GM12872 (cell line): ENCODE results near the gene TNNT3.

Source experiments
- TF ChIP-seq, protein P1 (sequence below): IDR thresholded peaks from 3 replicates; pipeline ENCODE4 v1.5.1; 2011; ENCODE audit warnings: low read depth, mild to moderate bottlenecking, low read length, moderate library complexity; ENCODE audit not compliant: insufficient read depth

TNNT3 gene

DNA sequence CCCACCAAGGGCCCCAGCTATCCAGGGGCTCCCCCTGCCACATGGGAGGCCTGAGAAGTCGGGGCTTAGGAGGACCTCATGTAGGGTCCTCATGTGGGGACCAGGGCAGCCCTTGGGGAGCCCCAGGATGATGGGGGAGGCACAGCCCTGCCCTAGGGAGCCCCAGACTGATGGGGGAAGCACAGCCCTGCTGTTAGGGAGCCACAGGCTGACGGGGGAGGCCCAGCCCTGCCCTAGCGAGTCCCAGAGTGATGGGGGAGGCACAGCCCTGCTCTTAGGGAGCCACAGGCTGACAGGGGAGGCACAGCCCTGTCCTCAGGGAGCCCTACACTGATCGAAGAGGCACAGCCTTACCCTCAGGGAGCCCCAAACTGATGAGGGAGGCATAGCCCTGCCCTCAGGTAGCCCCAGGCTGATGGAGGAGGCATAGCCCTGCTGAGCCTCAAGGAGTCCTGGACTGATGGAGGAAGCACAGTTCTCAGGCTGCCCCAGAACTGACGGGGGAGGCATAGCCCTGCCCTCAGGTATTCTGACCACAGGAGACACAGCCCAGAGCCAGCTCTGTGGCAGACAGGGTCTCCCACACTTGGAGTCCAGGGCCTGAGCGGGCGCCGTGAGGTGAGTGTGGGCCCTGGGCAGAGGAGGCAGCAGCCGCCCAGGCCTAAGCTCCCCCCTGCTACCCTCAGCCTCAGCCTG lies 38.6 kb upstream of the TNNT3 start:
- TF ChIP-seq, protein P1, sequence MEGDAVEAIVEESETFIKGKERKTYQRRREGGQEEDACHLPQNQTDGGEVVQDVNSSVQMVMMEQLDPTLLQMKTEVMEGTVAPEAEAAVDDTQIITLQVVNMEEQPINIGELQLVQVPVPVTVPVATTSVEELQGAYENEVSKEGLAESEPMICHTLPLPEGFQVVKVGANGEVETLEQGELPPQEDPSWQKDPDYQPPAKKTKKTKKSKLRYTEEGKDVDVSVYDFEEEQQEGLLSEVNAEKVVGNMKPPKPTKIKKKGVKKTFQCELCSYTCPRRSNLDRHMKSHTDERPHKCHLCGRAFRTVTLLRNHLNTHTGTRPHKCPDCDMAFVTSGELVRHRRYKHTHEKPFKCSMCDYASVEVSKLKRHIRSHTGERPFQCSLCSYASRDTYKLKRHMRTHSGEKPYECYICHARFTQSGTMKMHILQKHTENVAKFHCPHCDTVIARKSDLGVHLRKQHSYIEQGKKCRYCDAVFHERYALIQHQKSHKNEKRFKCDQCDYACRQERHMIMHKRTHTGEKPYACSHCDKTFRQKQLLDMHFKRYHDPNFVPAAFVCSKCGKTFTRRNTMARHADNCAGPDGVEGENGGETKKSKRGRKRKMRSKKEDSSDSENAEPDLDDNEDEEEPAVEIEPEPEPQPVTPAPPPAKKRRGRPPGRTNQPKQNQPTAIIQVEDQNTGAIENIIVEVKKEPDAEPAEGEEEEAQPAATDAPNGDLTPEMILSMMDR = no peak

DNA sequence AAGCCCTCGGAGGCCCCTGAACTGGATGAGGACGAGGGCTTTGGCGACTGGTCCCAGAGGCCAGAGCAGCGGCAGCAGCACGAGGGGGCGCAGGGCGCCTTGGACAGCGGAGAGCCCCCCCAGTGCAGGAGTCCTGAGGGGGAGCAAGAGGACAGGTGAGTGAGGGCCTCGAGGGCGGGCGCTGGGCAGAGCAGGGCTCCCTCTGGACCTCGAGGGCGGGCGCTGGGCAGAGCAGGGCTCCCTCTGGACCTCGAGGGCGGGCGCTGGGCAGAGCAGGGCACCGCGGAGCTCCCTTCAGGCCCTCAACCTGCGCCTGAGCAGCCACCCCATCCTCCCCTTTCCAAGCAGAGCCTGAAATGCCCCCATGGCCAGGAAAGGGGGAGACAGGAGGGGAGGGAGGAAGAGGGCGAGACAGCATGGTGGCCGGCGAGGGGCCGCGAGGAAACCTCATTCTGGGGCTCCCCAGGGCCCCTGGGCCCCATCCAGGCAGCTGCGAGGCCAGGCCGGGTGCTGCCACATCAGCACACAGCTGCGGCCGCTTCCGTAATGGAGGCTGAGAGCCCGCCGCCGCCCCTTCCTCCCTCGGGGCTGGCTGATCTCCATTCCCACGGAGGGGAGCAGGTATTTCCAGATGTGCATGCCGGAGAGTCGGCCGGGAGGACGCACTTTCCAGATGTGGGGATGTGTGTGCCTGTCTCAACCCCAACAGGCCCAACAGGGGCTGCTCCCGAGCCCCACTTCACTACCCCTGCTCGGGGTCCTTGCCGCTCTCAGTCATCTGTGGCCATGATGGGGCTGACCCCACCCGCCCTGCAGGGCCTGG lies 37.9 kb upstream of the TNNT3 start:
- TF ChIP-seq, protein P1 = no peak

DNA sequence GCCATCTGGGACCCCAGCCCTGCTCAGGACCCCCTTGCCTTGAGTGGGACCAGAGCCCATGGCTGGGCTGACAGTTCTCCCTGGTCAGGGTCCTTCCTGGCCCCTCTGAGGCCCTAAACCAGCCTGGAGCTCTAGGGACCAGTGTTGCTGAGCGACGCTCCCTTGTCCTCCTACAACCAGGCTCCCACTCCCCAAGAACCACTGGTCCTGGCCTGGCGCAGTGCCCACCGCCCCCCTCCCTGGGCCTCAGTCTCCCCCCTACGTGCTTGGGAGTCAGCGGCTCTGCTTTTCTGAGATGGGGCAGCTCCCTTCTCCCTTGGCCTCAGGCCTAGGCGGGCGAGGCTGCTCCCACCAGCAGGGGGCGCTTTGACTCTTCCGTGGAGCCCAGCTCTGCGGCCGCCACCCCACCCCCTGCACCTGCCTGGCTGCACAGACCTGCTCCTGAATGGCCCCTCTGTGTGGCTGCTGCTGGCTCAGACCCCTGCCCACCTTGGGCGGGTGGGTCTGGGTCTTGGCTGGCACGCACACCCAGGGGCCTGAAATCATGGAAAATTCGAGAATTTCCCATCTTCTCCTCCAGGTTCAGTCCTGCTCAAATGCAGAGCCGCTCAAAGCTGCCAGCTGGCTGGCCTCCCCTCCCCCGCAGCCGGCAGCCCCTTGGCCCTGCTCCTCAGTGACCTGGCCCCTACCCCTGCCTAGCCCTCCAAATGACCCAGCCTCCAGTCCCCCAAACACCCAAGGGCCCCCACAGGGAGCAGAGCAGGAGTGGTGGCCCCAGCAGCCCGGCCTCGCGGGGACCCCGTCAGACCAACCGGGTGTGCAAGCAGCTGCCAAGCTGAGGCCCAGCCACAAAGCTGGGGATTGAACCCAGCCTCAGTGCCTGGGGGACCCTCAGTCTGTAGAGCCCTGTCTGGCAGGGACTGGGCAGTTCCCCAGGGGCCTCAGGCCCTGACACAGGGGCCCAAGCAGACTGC lies 37.0 kb upstream of the TNNT3 start:
- TF ChIP-seq, protein P1 = peak; percentile 87

DNA sequence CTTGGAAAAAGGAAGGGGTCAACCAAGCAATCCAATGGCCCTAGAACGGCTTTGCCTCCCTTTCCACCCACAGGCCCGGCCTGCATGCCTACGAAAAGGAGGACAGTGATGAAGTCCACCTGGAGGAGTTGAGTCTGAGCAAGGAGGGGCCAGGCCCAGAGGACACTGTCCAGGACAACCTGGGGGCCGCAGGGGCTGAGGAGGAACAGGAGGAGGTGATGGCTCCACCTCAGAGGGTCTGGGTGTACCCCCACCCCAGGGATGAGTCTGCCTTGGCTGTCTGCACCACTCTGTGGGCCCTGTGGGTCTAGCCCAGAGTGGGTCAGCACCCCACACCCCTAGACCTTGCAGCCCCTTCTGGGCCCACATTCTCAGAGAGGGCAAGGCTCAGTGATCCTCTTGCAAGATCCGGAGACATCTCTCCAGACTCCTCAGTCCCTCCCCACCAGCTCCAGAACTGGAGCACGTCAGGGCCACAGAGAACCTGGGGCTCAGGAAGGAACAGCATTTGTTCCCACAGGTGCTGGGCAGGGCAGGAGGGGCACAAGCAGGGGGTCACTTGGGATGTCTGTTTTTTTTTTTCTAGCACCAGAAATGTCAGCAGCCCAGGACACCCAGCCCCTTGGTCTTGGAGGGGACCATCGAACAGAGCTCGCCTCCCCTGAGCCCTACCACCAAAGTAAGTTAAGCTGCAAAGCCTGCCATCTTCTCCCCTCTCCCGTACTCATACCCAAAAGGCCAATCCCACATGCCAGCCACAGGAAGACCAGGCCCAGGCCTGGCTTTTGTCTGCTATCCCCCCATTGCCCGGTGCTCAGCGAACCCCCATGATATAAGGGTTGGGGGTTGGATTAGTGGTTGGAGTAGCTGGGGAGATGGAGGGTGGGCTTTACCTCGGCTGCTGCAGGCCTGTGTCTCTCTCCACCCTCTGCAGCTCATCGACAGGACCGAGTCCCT lies 35.9 kb upstream of the TNNT3 start:
- TF ChIP-seq, protein P1 = no peak

DNA sequence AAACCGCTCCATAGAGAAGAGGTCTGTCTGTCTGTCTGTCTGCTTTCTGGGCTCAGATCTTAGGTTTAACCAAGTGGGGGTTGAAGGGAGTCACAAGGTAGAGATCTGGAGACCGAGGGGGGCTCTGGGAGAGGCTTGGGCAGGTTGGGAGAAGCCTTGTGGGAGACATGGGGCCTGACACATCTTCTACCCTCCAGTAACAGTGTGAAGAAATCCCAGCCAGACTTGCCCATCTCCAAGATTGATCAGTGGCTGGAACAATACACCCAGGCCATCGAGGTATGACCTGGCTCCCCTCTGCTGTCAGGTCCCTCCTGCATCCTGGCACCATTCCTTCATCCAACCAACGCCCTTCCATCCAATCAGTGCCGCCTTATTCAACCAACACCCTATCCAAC lies 35.2 kb upstream of the TNNT3 start:
- TF ChIP-seq, protein P1 = no peak

DNA sequence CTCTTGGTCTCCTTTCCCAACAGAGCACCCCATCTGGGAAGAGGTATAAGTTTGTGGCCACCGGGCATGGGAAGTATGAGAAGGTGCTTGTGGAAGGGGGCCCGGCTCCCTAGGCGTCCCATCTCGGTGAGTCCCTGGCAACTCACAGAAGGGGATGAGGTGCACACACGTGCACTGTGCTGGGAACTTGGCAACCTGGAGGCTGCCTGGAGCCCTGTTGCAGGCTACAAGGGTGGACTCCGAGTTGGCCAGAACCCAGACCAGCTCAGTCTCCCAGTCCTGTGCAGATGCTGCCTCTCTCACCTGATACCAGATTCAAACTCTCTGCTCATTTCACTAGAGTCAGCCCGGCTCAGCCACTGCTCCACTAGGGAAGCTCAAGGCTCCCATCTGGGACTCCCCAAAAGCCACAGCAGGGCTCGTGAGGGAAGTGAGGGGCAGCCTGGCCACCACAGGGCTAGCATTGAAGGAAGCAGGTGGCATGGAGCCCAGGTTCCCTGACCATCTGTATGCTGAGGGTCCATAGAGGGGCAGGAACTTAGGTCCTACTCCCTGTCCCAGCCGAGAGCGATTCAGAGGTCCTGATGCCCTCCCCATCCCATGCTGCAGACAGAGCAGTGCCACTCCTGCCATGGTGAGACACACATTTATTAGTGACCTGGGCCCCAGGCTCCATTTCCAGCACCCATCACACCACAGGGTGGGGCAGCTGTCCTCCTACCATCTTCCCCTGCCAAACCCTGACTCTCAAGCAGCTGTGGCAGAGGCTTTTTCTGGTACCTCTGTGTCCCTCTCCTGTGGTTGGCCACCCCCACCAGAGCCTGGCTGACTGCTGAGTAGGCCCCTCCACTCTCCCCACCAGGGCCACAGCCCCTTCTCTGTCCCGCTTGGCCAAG lies 31.8 kb upstream of the TNNT3 start:
- TF ChIP-seq, protein P1 = no peak
